MM.1S (cell line): Measurements from ENCODE around the gene GPSM1.

Experiments
- DNase-seq: peaks from one replicate; pipeline ENCODE4 v3.0.0-alpha.2; 2015
- H2AFZ ChIP-seq: fragments of 300-600 bp; sonication (generic); 2 replicates; pipeline ENCODE4 v1.6.0; 2016; ENCODE audit warnings: antibody characterized with exemption, low read length
- H3F3A ChIP-seq: fragments of 300-600 bp; sonication (generic); 2 replicates; pipeline ENCODE4 v1.6.1; 2016; ENCODE audit warnings: mild to moderate bottlenecking, antibody characterized with exemption, low read length, moderate library complexity, mixed read lengths; ENCODE audit not compliant: insufficient read depth
- H3K27ac ChIP-seq: fragments of 300-600 bp; sonication (generic); 2 replicates; pipeline ENCODE4 v1.5.1; 2016; ENCODE audit warnings: mild to moderate bottlenecking, low read length
- H3K27me3 ChIP-seq: fragments of 300-600 bp; sonication (generic); replicated peaks from 2 replicates; pipeline ENCODE4 v1.6.0; 2016; ENCODE audit warnings: low read length; ENCODE audit not compliant: insufficient read depth
- H3K36me3 ChIP-seq: fragments of 300-600 bp; sonication (generic); replicated peaks from 2 replicates; pipeline ENCODE4 v1.6.1; 2016; ENCODE audit warnings: mild to moderate bottlenecking, low read length, mixed read lengths; ENCODE audit not compliant: insufficient read depth
- H3K4me1 ChIP-seq: fragments of 300-600 bp; sonication (generic); 2 replicates; pipeline ENCODE4 v1.6.1; 2016; ENCODE audit warnings: low read length, mixed read lengths
- H3K4me2 ChIP-seq: fragments of 300-600 bp; sonication (generic); 2 replicates; pipeline ENCODE4 v1.6.0; 2016; ENCODE audit warnings: low read depth, low read length
- H3K4me3 ChIP-seq: fragments of 300-600 bp; sonication (generic); 2 replicates; pipeline ENCODE4 v1.5.1; 2016; ENCODE audit warnings: low read length, mixed read lengths
- H3K79me2 ChIP-seq: fragments of 300-600 bp; sonication (generic); 2 replicates; pipeline ENCODE4 v1.6.1; 2016; ENCODE audit warnings: mixed run types, low read length, mixed read lengths
- H3K9ac ChIP-seq: fragments of 300-600 bp; sonication (generic); 2 replicates; pipeline ENCODE4 v1.6.1; 2016; ENCODE audit warnings: low read length, mixed read lengths
- H3K9me2 ChIP-seq: fragments of 300-600 bp; sonication (generic); replicated peaks from 2 replicates; pipeline ENCODE4 v1.6.1; 2016; ENCODE audit warnings: mild to moderate bottlenecking, low read length, mixed read lengths; ENCODE audit not compliant: insufficient read depth
- H3K9me3 ChIP-seq: fragments of 300-600 bp; sonication (generic); replicated peaks from 2 replicates; pipeline ENCODE4 v1.6.1; 2016; ENCODE audit warnings: mild to moderate bottlenecking, low read length, mixed read lengths; ENCODE audit not compliant: insufficient read depth
- H4K20me1 ChIP-seq: fragments of 300-600 bp; sonication (generic); 2 replicates; pipeline ENCODE4 v1.6.1; 2016; ENCODE audit warnings: mild to moderate bottlenecking, low read length, moderate library complexity, mixed read lengths; ENCODE audit not compliant: insufficient read depth
- EZH2 ChIP-seq: fragments of 300-600 bp; sonication (generic); optimal IDR thresholded peaks from 2 replicates; pipeline ENCODE3; 2017; ENCODE audit warnings: low read depth, mild to moderate bottlenecking, antibody characterized with exemption, low read length, mixed read lengths
- EZH2phosphoT487 ChIP-seq: fragments of 300-600 bp; sonication (generic); IDR thresholded peaks from 2 replicates; pipeline ENCODE4 v1.6.1; 2018; ENCODE audit warnings: antibody characterized with exemption, low read length
- TF ChIP-seq, protein P1 (sequence below): fragments of 300-600 bp; sonication (generic); IDR thresholded peaks from 2 replicates; pipeline ENCODE4 v1.5.1; 2016; ENCODE audit warnings: antibody characterized with exemption, low read length, mixed read lengths

Gene GPSM1

DNA sequence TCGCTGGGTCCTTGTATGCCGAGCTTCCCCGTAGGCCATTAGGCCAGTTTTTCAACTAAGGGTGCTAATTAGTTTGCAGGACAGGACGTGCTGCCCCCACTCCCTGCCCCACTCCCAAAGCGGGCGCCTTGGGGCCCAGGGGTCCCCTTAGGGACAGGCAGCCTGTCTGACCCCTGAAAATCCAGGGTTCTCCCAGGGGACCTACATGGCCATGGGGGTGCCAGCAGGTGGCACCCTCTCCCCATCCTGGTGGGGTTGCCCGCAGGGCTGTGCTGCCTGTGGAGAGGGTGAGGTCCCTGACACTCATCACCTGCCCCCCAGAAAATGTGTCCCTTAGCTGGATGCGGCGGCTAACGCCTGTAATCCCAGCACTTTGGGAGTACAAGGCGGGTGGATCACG lies 14.9 kb upstream of the GPSM1 start:
- DNase-seq, result peak; percentile 26
- H2AFZ ChIP-seq, result no peak overlapping the region
- no peaks in the 10 kb centered on the region for H3K4me1 ChIP-seq

GRCh38 chr9:136313111-136314055 lies 14.0 kb upstream of the GPSM1 start:
- no peaks in the 10 kb centered on the region for H3K9me3 ChIP-seq
- H3K9ac ChIP-seq, result no peak overlapping the region
- H2AFZ ChIP-seq, result no peak overlapping the region
- H3K27me3 ChIP-seq, result peaks cover 94% of the 10 kb centered on the region
- no peak for DNase-seq
- H4K20me1 ChIP-seq, result no peaks in the 10 kb centered on the region
- no peak overlapping the region for H3K4me2 ChIP-seq
- no peaks in the 10 kb centered on the region for H3K79me2 ChIP-seq
- H3K4me1 ChIP-seq, result no peaks in the 10 kb centered on the region
- H3K9me2 ChIP-seq, result no peaks in the 10 kb centered on the region
- TF ChIP-seq EZH2 (no peak), EZH2phosphoT487 (no peak)
- TF ChIP-seq, protein P1, sequence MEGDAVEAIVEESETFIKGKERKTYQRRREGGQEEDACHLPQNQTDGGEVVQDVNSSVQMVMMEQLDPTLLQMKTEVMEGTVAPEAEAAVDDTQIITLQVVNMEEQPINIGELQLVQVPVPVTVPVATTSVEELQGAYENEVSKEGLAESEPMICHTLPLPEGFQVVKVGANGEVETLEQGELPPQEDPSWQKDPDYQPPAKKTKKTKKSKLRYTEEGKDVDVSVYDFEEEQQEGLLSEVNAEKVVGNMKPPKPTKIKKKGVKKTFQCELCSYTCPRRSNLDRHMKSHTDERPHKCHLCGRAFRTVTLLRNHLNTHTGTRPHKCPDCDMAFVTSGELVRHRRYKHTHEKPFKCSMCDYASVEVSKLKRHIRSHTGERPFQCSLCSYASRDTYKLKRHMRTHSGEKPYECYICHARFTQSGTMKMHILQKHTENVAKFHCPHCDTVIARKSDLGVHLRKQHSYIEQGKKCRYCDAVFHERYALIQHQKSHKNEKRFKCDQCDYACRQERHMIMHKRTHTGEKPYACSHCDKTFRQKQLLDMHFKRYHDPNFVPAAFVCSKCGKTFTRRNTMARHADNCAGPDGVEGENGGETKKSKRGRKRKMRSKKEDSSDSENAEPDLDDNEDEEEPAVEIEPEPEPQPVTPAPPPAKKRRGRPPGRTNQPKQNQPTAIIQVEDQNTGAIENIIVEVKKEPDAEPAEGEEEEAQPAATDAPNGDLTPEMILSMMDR, result no peak; the same call in 1 of the 2 replicates
- no peak overlapping the region for H3K4me3 ChIP-seq
- no peaks in the 10 kb centered on the region for H3F3A ChIP-seq
- no peak overlapping the region for H3K27ac ChIP-seq
- no peaks in the 10 kb centered on the region for H3K36me3 ChIP-seq

More for the DNA sequence above, 14.9 kb upstream of the GPSM1 start:
- Histone ChIP-seq H3K36me3 (no peaks in the 10 kb centered on the region), H3K79me2 (no peaks in the 10 kb centered on the region), H3K9ac (no peak overlapping the region), H3K9me2 (no peaks in the 10 kb centered on the region), H3F3A (no peaks in the 10 kb centered on the region), H3K4me3 (no peak overlapping the region), H4K20me1 (no peaks in the 10 kb centered on the region), H3K27ac (no peak overlapping the region), H3K27me3 (peaks cover 91% of the 10 kb centered on the region), H3K4me2 (no peak overlapping the region), H3K9me3 (no peaks in the 10 kb centered on the region)
- TF ChIP-seq EZH2 (no peak), EZH2phosphoT487 (no peak)
- TF ChIP-seq, protein P1, result peak; percentile 51

DNA sequence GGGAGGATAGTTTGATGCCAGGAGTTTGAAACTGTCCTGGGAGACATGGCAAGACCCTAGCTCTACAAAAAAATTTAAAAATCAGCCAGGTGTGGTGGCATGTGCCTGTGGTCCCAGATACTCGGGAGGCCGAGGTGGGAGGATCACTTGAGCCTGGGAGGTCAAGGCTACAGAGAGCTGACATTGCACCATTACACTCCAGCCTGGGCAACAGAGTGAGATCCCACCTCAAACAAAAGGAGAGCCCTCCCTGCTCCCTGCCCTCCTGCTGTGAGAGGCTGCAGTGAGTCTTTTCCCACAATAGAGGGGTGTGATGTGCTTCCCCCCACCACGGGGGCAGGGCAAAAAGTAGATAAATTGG lies 13.3 kb upstream of the GPSM1 start:
- H4K20me1 ChIP-seq, result no peaks in the 10 kb centered on the region
- H3K79me2 ChIP-seq, result no peaks in the 10 kb centered on the region
- no peak overlapping the region for H3K9ac ChIP-seq
- no peaks in the 10 kb centered on the region for H3F3A ChIP-seq
- H2AFZ ChIP-seq, result no peak overlapping the region
- H3K36me3 ChIP-seq, result no peaks in the 10 kb centered on the region
- H3K9me2 ChIP-seq, result no peaks in the 10 kb centered on the region
- H3K27ac ChIP-seq, result no peak overlapping the region
- H3K9me3 ChIP-seq, result no peaks in the 10 kb centered on the region
- H3K4me2 ChIP-seq, result no peak overlapping the region
- TF ChIP-seq EZH2 (no peak), EZH2phosphoT487 (no peak)
- TF ChIP-seq, protein P1, result no peak
- H3K4me3 ChIP-seq, result no peak overlapping the region
- H3K4me1 ChIP-seq, result no peaks in the 10 kb centered on the region
- DNase-seq, result no peak
- H3K27me3 ChIP-seq, result peaks cover 92% of the 10 kb centered on the region
